Right atrium auricular region (tissue), 2 donors: Measurements from ENCODE around the gene ARHGAP26. TPM values are rescaled to one million over a fixed set of nuclear protein-coding genes. Genes with fewer than 3 reads are reported as not detected.

Source experiments
- DNase-seq: peaks from one replicate; pipeline ENCODE4 v3.0.0-alpha.2; 2019; ENCODE audit warnings: low spot score
- H3K27ac ChIP-seq, 2 donors: fragments of 200-600 bp; sonication (generic); 1 replicate in 1 of 2; 2 replicates in 1 of 2; pipeline ENCODE4 v1.5.1; 2016 to 2019
- H3K27me3 ChIP-seq, 2 donors: fragments of 200-600 bp; sonication (generic); one replicate each; pipeline versions ENCODE4 v1.5.1 to v1.6.0; 2017 to 2019
- H3K36me3 ChIP-seq: fragments of 200-600 bp; sonication (generic); one replicate; pipeline ENCODE4 v1.5.1; 2016
- H3K4me1 ChIP-seq, 2 donors: fragments of 200-600 bp; sonication (generic); one replicate each; pipeline versions ENCODE4 v1.5.1 to v1.6.0; 2017 to 2019
- H3K4me3 ChIP-seq, 2 donors: fragments of 200-600 bp; sonication (generic); 1 replicate in 1 of 2; 2 replicates in 1 of 2; pipeline ENCODE4 v1.5.1; 2017 to 2019; ENCODE audit warnings: mild to moderate bottlenecking in 1 of 2, moderate library complexity in 1 of 2
- H3K9me3 ChIP-seq, 2 donors: fragments of 200-600 bp; sonication (generic); one replicate each; pipeline ENCODE4 v1.5.1; 2019
- CTCF ChIP-seq, 2 donors: fragments of 200-600 bp; sonication (generic); IDR thresholded peaks; one replicate each; pipeline ENCODE4 v1.5.1; 2019; ENCODE audit warnings: antibody characterized with exemption in 2 of 2
- total RNA-seq, 2 donors: library from RNA; depleted of rRNA; stranded (reverse); fragments of >200 nt; gene quantifications; one replicate each; pipeline ENCODE4 v1.1.0, GENCODE V29; 2016

The ARHGAP26 gene
- total RNA-seq, 2 donors from 2014 or later = 29.8 to 31.6 TPM

- Histone ChIP-seq H3K9me3 (no peaks in the 10 kb centered on the region), H3K36me3 (peaks cover 21% of the 10 kb centered on the region), H3K4me1 (peaks cover 0 to 25% of the 10 kb centered on the region in 2 donors), H3K27ac (no peak overlapping the region), H3K27me3 (no peaks in the 10 kb centered on the region), H3K4me3 (no peak overlapping the region)
- DNase-seq = no peak
- TF ChIP-seq CTCF (IDR thresholded peaks at IDR 0.05) = no peak
These were observed 377.7 kb downstream of the ARHGAP26 start for GRCh38 chr5:143147902-143148301.

- Histone ChIP-seq H3K36me3 (peaks cover 21% of the 10 kb centered on the region), H3K4me1 (peaks cover 0 to 25% of the 10 kb centered on the region in 2 donors), H3K27ac (no peak overlapping the region)
These were observed 378.6 kb downstream of the ARHGAP26 start for GRCh38 chr5:143148771-143149170.

GRCh38 chr5:143149759-143150158 is 379.6 kb downstream of the ARHGAP26 start:
- peaks cover 0 to 26% of the 10 kb centered on the region in 2 donors for H3K4me1 ChIP-seq
- H3K4me3 ChIP-seq = no peak overlapping the region
- no peak overlapping the region for H3K27ac ChIP-seq
- TF ChIP-seq CTCF (IDR thresholded peaks at IDR 0.05) = no peak
- no peak for DNase-seq
- no peaks in the 10 kb centered on the region for H3K27me3 ChIP-seq
- H3K36me3 ChIP-seq = peaks cover 21% of the 10 kb centered on the region
- no peaks in the 10 kb centered on the region for H3K9me3 ChIP-seq

More at GRCh38 chr5:143148771-143149170, 378.6 kb downstream of the ARHGAP26 start:
- DNase-seq = no peak
- Histone ChIP-seq H3K9me3 (no peaks in the 10 kb centered on the region), H3K4me3 (no peak overlapping the region), H3K27me3 (no peaks in the 10 kb centered on the region)
- no peak for TF ChIP-seq CTCF (IDR thresholded peaks at IDR 0.05)

- no peak overlapping the region for H3K27ac ChIP-seq
- H3K9me3 ChIP-seq = no peaks in the 10 kb centered on the region
- DNase-seq = no peak
- no peak overlapping the region for H3K4me3 ChIP-seq
- no peak for TF ChIP-seq CTCF (IDR thresholded peaks at IDR 0.05)
- peaks cover 0 to 29% of the 10 kb centered on the region in 2 donors for H3K4me1 ChIP-seq
- no peaks in the 10 kb centered on the region for H3K27me3 ChIP-seq
- H3K36me3 ChIP-seq = peaks cover 21% of the 10 kb centered on the region
These were observed 381.0 kb downstream of the ARHGAP26 start for GRCh38 chr5:143151056-143151700.

- H3K36me3 ChIP-seq = peaks cover 17% of the 10 kb centered on the region
- no peak for DNase-seq
- H3K9me3 ChIP-seq = no peaks in the 10 kb centered on the region
- no peak overlapping the region for H3K27ac ChIP-seq
- H3K4me3 ChIP-seq = no peak overlapping the region
- H3K4me1 ChIP-seq = peaks cover 0 to 29% of the 10 kb centered on the region in 2 donors
- no peaks in the 10 kb centered on the region for H3K27me3 ChIP-seq
- no peak for TF ChIP-seq CTCF (IDR thresholded peaks at IDR 0.05)
These were observed 382.3 kb downstream of the ARHGAP26 start for GRCh38 chr5:143152445-143152844.
